Stimulated activated CD4-positive, alpha-beta T cell treated with anti-CD3 and anti-CD28 coated beads, Interleukin-15, amount 100 ng/mL, for 24 hours (primary cell): ENCODE results near the gene EXOC3.
"Not testable (repeated sequence)": the region's sequence is repeated elsewhere in the genome, so short reads cannot be mapped to it uniquely, and the experiment has no call there.

ENCODE experiments used
- DNase-seq: peaks from one replicate; pipeline ENCODE4 v3.0.0-alpha.2; 2020

The EXOC3 gene

DNA sequence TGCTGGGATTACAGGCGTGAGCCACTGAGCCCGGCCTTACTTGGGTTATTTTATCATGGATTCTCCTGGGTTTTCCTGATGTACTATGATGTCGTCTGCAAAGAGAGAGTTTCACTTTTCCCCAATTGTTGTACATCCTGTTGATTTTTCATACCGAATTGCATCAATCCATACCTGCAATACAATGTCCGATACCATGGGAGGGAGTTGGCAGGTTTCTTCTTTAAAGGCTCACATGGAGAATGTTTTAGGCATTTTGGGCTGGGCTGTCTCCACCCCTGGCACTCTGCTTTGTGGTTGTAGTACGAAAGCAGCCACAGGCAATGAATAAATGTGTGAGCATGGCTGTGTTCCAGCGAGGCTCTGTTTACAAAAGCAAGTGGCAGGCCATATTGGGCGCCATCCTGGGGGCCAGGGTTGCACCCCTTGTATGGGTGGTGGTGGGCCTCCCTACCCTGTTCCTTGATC is 35.1 kb upstream of the EXOC3 start:
- peak; percentile 1 for DNase-seq

DNA sequence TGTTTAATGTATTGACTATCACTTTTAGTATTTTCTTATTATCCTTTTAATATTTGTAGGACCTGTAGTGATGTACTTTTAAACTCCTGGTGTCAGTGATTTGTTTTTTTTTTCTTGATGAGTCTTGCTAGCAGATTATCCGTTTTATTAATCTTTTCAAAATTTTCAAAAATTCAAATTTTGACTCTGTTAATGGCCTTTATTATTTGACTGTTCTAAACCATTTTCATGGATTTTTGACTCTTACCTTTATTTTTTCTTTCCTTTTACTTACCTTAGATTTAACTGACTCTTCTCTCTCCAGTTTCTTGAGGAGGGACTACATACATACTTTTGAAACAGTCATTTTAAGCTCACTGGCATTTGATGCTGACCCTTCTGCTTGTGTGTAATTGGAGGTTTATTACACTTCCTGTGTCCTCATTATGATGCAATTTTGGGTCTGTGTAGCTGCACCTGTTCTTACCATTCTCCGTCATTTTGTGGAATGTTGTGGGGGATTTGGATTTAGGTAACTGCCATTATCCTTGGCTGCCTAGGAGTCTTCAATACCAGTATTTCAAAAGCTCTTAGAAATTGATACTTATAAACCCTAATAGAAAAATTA is 32.0 kb upstream of the EXOC3 start:
- no peak for DNase-seq

DNA sequence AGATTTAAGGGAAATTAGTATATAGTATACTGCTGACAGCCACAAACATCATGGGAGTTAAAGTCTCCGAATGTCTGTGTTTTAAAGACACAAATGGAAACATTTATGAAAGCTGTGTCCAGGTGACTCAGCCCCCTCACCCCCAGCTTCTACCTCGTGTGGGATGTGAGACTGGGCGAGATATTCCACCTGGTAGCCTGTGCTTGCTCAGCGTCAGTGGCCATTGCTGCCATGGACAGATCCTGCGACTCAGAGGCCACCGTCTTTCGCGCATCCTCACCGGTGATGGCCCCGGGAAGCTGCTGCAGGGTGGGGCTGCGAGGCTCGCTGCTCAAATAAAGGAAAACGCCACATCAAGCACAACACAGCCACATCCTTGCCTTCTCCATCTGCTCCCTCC is 31.2 kb upstream of the EXOC3 start:
- peak; percentile 73 for DNase-seq

DNA sequence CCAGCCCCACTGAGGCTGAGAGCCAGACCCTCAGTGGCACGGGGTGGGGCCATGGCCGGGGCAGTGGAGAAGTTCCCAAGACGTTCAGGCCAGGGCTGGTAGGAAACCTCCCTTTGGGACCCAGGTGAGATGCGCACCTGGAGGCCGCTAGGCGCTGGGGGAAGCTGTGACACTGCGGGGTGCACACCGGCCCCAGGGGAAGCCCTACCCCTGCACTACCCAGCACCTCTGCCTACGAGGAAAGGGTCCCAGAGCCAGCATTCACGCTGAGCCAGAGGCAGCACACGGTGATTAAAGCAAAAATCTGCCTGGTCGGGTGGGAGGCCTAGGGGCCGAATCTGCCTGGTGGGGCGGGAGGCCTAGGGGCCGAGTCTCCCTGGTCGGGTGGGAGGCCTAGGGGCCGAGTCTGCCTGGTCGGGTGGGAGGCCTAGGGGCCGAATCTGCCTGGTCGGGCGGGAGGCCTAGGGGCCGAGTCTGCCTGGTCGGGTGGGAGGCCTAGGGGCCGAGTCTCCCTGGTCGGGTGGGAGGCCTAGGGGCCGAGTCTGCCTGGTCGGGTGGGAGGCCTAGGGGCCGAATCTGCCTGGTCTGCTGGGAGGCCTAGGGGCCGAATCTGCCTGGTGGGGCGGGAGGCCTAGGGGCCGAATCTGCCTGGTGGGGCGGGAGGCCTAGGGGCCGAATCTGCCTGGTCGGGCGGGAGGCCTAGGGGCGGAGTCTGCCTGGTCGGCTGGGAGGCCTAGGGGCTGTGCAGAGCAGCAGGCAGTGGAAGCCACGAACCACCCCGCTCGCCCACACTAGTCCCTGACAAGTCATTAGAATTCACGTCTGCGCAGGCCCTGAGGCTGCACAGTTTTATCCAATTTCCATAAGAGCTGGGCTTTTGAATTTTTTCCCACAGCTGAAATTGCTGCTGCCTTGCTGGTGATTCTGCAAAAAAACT is 27.7 kb upstream of the EXOC3 start:
- not testable (repeated sequence) for DNase-seq

DNA sequence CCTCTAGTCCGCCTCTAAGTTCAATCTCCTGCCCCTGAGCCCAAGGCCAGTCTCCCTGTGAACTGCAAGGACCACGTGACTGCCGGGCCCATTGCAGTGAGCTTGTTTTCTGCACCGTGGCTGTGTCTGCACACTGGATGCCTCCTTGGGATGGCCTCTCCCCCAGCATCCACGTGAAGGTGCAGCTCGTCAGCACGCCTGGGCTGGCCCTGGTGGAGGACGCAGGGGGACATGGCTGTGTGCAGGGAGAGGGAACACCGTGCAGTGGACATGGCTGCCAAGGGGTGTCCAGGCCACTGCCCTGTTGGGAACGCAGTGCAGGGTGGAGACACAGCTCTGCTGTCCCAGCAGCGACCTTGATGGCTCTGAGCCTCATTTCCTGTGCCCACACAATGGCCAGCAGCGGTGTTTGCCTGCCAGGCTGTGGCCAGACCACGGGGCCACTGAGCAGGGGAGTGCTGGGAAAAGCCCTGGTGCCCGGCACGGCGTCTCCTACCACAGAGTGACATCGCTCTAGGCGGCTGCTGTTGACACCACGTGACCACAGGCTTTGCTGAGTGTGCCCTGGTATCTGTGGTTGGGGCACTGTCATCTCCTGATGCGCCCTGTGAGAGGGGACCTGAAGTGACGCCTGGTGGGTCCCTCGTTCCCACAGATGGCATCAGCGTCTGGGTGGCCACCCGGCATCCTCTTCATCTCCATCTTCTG is 26.9 kb upstream of the EXOC3 start:
- no peak for DNase-seq

DNA sequence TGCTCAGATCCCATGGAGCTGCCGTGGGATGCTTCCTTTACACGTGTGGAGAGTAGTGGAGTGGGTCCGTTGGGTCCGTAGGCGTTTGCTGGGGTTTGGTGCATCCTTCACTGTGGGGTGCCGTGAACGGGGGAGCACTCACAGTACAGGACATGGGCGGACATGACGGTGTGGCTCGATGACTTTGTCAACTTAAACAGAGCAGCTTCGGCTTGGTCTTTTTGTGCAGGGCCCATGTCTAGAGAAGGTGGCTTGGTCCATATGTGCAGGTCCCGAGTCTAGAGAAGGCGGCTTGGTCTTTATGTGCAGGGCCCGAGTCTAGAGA is 26.4 kb upstream of the EXOC3 start:
- DNase-seq: no peak

DNA sequence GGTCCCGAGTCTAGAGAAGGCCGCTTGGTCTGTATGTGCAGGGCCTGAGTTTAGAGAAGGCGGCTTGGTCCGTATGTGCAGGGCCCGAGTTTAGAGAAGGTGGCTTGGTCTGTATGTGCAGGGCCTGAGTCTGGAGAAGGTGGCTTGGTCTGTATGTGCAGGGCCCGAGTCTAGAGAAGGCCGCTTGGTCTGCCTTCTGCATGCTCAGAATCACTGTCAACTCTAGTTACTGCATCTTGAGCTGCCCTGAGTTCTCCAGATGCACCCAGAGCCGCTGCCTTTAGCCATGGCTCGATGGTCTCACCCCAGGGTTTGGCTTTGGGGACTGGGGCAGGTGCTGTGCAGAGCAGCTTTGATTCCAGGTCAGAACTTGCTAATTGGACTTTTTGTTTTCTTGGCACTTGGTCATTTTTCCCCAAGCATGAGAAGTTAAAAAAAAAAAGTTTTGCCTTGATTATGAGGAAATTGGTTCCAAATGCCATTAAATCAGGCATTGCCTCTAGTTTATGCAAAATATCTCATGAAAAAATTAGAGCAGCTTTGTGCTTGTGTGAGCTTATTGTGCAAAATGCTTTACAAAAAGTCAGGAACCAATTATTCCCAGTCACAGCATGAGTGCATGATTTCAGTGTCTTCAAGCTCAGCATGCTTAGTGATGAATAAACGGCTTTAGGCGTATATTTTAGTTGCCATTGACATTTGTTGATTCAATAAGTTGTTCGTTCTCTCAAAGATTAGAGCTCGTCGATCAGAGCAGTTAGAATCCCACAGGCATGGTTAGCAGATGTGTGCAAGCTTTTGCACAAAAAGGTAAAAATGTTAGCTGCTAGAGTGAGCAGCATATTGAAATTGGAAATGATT is 25.4 kb upstream of the EXOC3 start:
- no peak for DNase-seq

DNA sequence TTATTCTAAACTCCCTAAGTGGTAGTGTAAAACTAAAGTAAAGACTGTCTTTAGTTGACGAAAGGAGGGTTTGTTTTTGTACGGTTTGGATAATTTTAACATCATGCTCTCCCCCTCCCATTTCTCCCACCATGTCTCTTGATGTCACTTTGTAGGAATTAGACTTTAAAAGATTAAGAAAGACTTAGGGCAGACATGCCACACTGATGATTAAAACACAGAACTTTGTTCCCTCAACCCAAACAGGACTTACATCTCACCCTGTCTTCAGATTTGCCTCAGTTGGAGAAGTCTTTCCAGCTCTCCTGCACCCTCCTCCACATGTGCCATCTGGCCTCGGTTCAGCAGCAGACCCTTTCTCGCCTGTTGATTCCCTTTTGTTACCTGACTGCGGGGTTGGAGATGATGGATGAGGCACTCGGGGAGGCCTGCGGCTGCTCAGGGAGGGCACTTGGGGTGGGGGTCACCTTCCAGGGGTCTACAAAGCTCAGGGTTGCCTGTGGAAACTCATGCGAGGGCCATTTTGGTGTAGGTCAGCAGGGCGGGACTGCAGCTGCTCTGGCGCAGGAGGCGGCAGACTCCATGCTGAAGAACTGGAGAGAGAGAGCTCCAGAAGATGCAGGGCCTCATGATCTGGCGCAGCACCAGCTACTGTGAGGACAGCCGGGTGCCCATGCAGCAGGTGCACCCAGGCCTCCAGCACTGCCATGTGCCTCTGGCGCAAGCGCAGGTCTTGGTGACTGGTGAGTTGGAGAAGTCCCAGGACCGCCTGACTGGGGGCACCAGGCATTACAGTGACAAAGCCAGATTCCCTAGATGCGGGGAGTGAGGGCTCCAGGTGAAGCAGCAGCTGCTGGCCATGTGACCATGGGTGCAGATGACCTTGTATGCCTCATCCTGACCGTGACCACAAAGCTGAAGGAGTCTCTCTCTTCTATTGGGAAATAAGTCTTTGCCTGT is 24.5 kb upstream of the EXOC3 start:
- no peak for DNase-seq

DNA sequence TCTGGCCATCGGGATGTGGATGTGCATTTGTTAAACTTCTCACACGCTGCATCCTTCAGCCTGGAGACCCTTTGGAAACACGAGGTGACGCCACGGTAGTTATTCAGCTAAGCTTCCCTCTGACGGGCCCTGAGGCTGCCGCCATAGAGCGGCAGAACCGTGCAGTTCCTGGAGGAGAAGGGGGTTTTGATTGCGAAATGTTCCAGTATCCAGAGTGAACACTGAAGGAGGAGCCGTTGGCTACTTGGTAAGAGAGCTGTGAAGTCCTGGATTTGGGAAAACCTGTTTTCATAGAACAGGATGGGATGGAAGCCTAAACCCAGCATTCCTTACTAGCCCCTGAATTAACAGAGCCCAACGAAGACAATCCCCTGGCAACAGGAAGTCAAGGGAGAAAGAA is 23.0 kb upstream of the EXOC3 start:
- no peak for DNase-seq

DNA sequence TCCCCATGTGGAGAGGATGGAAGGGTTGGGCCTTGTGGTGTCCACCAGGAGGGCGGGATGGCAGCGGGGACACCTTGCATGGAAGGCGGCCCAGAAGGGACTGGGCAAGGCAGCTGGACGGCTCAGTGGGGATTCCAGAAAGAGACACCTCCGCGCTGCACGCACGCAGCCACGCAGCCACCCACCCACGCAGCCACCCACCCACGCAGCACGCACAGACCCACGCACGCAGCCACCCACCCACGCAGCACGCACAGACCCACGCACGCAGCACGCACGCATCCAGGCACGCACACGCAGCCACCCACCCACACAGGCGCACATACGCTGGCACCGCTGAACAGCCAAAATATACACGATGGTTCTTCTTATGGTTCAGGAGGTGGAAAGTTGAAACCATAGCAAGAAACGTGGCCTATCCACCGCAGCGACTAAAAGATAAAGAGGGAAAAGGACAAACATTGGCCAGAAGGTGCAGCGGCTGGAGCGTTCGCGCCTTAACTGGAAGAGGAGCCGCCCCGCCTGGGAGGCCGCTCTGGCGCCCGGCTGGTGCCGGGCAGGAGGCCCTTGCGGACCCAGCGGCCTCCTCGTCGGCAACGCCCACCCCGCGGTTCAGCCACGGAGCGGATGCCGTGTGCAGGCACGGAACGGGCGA is 22.2 kb upstream of the EXOC3 start:
- no peak for DNase-seq

DNA sequence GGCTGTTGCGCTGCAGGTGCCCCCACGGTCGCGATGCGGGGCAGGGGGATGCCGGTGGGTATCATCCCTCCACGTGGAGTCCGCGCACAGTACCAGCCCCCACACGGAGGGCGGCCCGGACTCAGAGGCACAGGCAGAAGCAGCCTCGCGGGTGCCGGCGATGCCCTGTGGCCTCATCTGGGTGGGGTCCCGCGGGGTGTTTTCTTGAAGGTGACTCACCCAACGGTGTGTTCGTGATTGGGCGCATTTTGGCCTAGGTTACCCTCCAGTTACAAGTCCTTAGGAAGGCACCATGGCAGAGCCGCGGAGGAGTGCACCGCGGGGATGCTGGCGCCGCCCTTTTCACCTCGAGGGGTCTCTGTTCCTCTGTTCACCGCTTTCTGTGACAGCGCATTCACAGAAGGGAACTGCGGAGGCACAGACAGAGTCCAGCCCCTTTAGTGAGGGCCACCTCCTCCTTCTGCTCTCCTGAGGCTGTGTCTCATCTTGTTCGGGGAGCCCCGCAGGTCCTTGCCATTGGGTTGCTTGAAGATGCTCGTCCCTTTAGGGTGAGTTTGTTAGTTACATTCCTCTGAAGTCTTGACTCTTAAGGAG is 21.6 kb upstream of the EXOC3 start:
- DNase-seq: no peak

DNA sequence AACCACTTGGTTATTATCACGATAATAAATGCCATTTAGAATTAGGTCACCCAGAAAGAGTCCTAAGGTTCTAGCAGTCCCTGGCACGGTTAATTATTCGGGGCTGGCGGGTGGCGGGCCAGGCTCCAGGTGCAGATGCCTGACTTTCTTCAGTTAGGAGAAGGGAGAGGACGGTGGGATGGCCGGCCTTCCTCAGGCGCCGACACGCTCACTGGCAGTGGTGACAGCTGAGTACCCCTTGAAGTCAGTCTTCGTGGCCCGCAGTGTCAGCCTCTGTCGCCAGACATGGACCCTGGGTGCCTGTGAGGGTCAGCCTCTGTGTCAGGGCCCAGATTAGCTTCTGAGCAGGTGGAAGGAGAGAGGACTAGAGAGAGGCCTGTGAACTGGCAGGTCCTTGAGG is 21.1 kb upstream of the EXOC3 start:
- DNase-seq: no peak

DNA sequence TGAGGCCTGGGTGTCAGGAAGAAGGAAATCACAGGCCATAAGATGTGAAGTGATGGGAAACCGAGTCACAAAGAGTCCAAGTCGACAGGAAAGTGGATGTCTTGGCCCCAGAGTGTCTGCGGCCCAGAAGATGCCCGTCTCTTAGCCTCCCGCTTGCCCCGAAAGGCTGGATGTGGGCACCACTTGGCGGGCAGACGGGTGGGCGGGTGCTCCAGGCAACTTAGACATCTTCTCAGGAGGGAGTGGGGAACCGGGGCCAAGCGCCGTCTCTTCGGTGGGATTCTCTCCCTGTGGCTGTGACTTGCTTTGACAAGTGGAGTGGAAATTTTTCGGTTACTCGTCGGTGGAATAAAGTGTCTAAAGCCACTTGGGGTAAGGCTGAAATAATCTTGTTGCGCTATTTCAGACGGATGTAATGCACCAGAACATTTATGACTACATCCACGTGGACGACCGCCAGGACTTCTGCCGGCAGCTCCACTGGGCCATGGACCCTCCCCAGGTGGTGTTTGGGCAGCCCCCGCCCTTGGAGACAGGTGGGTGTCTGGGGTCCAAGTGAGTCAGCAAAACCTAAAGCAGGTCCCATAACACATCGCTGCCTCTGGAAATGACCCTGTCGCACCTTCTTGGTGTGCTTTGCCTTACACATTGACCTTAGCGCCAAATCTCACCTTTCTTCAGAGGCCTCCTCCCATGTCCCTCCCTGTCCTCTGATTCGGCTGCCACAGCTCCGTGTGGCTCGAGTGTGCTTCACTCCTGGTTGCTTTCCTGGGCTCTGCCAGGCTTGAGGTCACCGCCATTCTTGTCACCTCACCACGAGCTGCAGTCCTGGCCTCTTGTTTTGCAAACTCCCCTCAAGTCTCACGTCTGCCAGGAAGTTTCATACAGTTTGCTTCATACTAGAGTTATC is 20.4 kb upstream of the EXOC3 start:
- no peak for DNase-seq

DNA sequence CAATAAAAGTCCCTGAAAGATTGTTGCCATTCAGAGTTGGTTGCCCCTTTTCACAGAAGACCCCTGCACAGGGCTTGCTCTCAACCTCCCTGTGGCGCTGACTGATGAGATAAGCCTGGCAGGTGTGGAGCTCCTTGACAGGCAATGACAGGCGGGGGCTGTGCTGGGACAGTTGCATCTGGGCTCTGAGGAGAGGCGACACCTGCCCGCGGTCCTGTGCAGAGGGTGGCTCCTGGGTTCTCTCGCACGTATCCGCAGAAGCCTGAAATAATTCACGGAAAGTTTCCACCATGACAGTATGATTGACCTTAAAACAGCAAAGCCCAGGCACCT is 19.8 kb upstream of the EXOC3 start:
- DNase-seq: no peak

DNA sequence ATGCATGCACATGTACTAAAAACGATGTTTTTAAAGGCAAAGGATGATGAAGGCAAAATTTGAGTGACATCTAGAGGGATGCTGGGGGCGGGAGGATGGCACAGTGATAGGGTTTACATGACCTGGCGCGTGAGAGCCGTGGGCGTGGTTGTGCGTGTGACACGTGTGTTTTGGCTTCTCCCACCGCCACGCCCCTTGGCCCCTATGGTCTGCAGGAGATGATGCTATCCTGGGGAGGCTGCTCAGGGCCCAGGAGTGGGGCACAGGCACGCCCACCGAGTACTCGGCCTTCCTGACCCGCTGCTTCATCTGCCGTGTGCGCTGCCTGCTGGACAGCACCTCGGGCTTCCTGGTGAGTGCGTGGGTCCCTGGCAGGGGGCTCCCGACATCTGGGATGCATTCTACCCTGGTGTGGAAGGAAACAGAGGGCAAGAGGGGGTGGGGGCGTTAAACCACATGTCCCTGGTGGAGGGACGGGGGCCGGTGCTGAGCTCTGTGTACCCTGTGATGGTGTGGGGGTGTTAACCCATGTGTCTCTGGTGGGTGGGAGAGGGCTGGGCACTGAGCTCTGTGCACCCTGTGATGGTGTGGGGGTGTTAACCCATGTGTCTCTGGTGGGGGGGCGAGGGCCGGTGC is 19.2 kb upstream of the EXOC3 start:
- DNase-seq: no peak

DNA sequence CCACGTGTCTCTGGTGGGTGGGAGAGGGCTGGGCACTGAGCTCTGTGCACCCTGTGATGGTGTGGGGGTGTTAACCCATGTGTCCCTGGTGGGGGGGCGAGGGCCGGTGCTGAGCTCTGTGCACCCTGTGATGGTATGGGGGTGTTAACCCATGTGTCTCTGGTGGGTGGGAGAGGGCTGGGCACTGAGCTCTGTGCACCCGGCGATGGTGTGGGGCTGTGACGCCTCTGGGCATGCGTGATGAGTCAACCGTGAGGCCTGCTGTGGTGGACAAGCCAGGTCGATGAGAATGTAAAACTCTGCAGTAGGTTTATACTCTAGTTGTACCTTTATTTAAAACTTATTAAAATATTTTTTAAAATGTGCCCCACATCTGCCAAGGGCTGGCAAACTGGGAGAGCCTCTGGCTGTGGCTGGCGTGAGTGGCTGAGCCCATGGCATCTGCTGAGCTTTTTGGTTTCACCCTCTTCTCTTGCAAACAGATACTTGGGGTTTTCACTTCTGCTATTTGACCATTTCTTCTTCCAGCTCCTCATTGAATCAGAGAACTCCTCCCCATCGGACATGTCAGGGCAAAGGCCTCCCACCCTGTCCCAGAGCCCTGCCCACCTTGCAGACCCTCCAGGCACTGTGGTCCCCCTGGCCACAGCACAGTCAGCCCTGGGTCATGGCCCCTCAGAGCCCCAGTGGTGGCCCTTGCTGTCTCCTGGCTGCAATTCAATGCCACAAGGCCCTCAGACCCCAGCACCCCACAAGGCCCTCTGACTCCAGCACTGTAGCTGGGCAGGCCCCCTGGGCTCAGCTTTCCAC is 18.5 kb upstream of the EXOC3 start:
- DNase-seq: no peak

DNA sequence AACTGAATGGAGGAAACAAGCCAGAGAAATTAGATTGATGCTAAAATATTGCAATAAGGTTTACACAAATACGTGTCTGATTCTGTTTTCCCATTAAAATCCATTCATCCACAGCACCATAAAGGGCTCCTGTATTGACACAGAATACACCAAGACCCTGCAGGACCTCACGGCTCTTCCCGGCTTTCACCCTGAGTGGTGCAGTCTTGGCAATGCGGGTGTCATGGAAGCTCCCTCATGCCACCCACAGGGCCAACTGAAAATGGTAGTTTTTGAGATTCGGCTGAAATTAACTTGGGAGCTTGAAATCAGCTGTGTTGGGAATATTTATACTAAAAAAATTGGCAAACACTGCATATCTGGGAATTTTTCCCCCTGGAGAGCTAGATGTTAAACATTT is 17.3 kb upstream of the EXOC3 start:
- DNase-seq: no peak

DNA sequence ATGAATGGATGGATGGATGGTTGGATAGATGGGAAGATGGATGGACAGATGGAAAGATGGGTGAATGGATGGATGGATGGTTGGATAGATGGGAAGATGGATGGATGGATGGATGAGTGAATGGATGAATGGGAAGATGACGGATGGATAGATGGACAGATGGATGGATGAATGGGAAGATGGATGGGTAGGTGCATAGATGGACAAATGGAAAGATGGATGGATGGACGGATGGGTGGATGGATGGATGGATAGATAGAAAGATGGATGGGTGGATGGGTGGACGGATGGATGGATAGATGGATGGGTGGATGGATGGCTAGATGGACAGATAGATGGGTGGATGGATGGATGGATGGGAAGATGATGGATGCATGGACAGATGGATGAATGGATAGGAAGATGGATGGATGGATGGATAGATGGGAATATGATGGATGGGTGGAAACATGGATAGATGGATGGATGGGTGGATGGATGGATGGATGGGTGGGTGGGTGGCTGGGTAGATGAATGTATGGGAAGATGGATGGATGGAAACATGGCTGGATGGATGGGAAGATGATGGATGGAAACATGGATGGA is 16.5 kb upstream of the EXOC3 start:
- no peak for DNase-seq
